COLO668 (cell line): Measurements from ENCODE around the gene CCL14.
A peak's percentile ranks its signal among the peaks of the same experiment; 100 is the strongest.
"Not testable (repeated sequence)": the region's sequence is repeated elsewhere in the genome, so short reads cannot be mapped to it uniquely, and the experiment has no call there.

Source experiments
- DNase-seq: peaks from one replicate; lab custom pipeline; 2025; ENCODE audit not compliant: unreplicated experiment; lab: John Stamatoyannopoulos, UW

Gene CCL14

GRCh38 chr17:35986643-35987042 is at the start of gene CCL14:
Gene CCL14, minus strand, starts transcription at chr17:35986729. Its CDS starts 80 bp downstream, at chr17:35986649.
- no peak for DNase-seq

GRCh38 chr17:36036235-36036634 is 49.7 kb upstream of the CCL14 start:
- no peak for DNase-seq

GRCh38 chr17:36034127-36034526 is 47.6 kb upstream of the CCL14 start:
- no peak for DNase-seq

GRCh38 chr17:36030956-36031355 is 44.4 kb upstream of the CCL14 start:
- no peak for DNase-seq

GRCh38 chr17:36027761-36028160 is 41.2 kb upstream of the CCL14 start:
- DNase-seq, result no peak

GRCh38 chr17:36024106-36024869 is 37.8 kb upstream of the CCL14 start:
- no peak for DNase-seq

- no peak for DNase-seq
Observed at GRCh38 chr17:36019423-36019822, 32.9 kb upstream of the CCL14 start.

GRCh38 chr17:36017799-36018198 is 31.3 kb upstream of the CCL14 start, which contains the start of gene CCL23:
Gene CCL23, minus strand, starts transcription at chr17:36017972. Its CDS starts 75 bp downstream, at chr17:36017897.
- DNase-seq, result no peak

GRCh38 chr17:36016555-36016954 is 30.0 kb upstream of the CCL14 start:
- no peak for DNase-seq

GRCh38 chr17:36015895-36016294 is 29.4 kb upstream of the CCL14 start:
- not testable (repeated sequence) for DNase-seq

- no peak for DNase-seq
Observed at GRCh38 chr17:36014946-36015345, 28.4 kb upstream of the CCL14 start.

GRCh38 chr17:36011201-36011600 is 24.7 kb upstream of the CCL14 start:
- DNase-seq, result no peak

- peak; percentile 4 for DNase-seq
Observed at GRCh38 chr17:36008998-36009665, 22.6 kb upstream of the CCL14 start.

- DNase-seq, result no peak
Observed at GRCh38 chr17:36004594-36005108, 18.1 kb upstream of the CCL14 start.

GRCh38 chr17:36002631-36003030 is 16.1 kb upstream of the CCL14 start:
- no peak for DNase-seq

GRCh38 chr17:36001862-36002603 is 15.5 kb upstream of the CCL14 start:
- peak; percentile 44 for DNase-seq

- no peak for DNase-seq
Observed at GRCh38 chr17:36001110-36001771, 14.7 kb upstream of the CCL14 start, which contains the start of gene CCL15. Gene CCL15, minus strand, starts transcription at chr17:36001553. Its CDS starts 61 bp downstream, at chr17:36001492.

- no peak for DNase-seq
Observed at GRCh38 chr17:36000732-36001109, 14.2 kb upstream of the CCL14 start.

GRCh38 chr17:35998756-35999155 is 12.2 kb upstream of the CCL14 start:
- DNase-seq, result no peak

GRCh38 chr17:35998018-35998545 is 11.6 kb upstream of the CCL14 start:
- no peak for DNase-seq

GRCh38 chr17:35995346-35995745 is 8.8 kb upstream of the CCL14 start:
- DNase-seq, result not testable (repeated sequence)
